Choroid plexus epithelial cell (primary cell): ENCODE results near the gene PIGC.

Experiments used
- DNase-seq: peaks from one replicate; pipeline ENCODE4 v3.0.0-alpha.2; 2010; ENCODE audit warnings: low read depth
- H3K4me3 ChIP-seq: 2 replicates; pipeline ENCODE4 v1.5.1; 2011; ENCODE audit warnings: low read depth, mild to moderate bottlenecking, control low read depth, low read length, moderate library complexity
- CTCF ChIP-seq: conservative IDR thresholded peaks from 2 replicates; pipeline ENCODE4 v1.5.1; 2011; ENCODE audit warnings: low read depth, mild to moderate bottlenecking, control low read depth, inconsistent platforms, low read length, moderate library complexity

PIGC gene

GRCh38 chr1:172485626-172486025, 41.8 kb upstream of the PIGC start:
- TF ChIP-seq CTCF = no peak
- no peak overlapping the region for H3K4me3 ChIP-seq

GRCh38 chr1:172484252-172484651, 40.4 kb upstream of the PIGC start:
- H3K4me3 ChIP-seq = no peak overlapping the region
- TF ChIP-seq CTCF = no peak

More at GRCh38 chr1:172485626-172486025, 41.8 kb upstream of the PIGC start:
- DNase-seq = no peak

GRCh38 chr1:172483448-172483847, 39.6 kb upstream of the PIGC start:
- DNase-seq = no peak
- H3K4me3 ChIP-seq = no peak overlapping the region
- TF ChIP-seq CTCF = no peak

More at GRCh38 chr1:172484252-172484651, 40.4 kb upstream of the PIGC start:
- no peak for DNase-seq

GRCh38 chr1:172482044-172482443, 38.2 kb upstream of the PIGC start:
- no peak for TF ChIP-seq CTCF
- no peak overlapping the region for H3K4me3 ChIP-seq
- DNase-seq = no peak

- DNase-seq = no peak
- TF ChIP-seq CTCF = no peak
- H3K4me3 ChIP-seq = no peak overlapping the region
These were observed 36.6 kb upstream of the PIGC start for GRCh38 chr1:172480431-172480830.

GRCh38 chr1:172478485-172478884, 34.6 kb upstream of the PIGC start:
- no peak overlapping the region for H3K4me3 ChIP-seq
- no peak for DNase-seq
- TF ChIP-seq CTCF = no peak

GRCh38 chr1:172477741-172478140, 33.9 kb upstream of the PIGC start:
- no peak for TF ChIP-seq CTCF

More at GRCh38 chr1:172477741-172478140, 33.9 kb upstream of the PIGC start:
- DNase-seq = no peak
- H3K4me3 ChIP-seq = no peak overlapping the region
